Measurements from ENCODE around the gene SMARCE1. TPM values are rescaled to one million over a fixed set of nuclear protein-coding genes. Genes with fewer than 3 reads are reported as not detected.
A peak's percentile ranks its signal among the peaks of the same experiment; 100 is the strongest.

SMARCE1 gene
- 100 to 1,000 TPM in 1 of 2 experiments, 10 to 100 TPM in 1; 96.7 to 102 TPM for total RNA-seq

GRCh38 chr17:40647624-40648383 is at the start of gene SMARCE1:
SMARCE1 (minus strand) TSS chr17:40647818; CDS start chr17:40645802, 2,016 bp downstream.
- H3K9me3 Mint-ChIP-seq = no peaks in the 10 kb centered on the region
- DNase-seq = peak; percentile 73
- peak within 1 kb of the TSS; percentile 95 for H3K4me3 Mint-ChIP-seq
- POLR2A ChIA-PET = interaction anchor here (0.6 to 5.0 kb wide), 21 partner anchors 8 to 1018 kb away, joined by 3 to 66 read pairs (median 5); partner anchors contain the start of genes CCR7, KRT222 and TOP2A
- H3K27me3 Mint-ChIP-seq = no peaks in the 10 kb centered on the region
- CTCF ChIA-PET = interaction anchor here (1.1 to 3.6 kb wide), 8 partner anchors 23 to 230 kb away, joined by 3 to 18 read pairs (median 6); partner anchors contain the start of gene TOP2A
- peaks cover 52% of the 10 kb centered on the region for H3K4me1 Mint-ChIP-seq
- peaks cover 35% of the 10 kb centered on the region for H3K36me3 Mint-ChIP-seq (ENCODE audit: low read depth)
- peak within 1 kb of the TSS; percentile 94 for H3K27ac Mint-ChIP-seq

- ChIA-PET POLR2A (no interaction called here), CTCF (interaction anchor here (1.3 kb wide), 1 partner anchor 35 kb away, joined by 3 read pairs; no protein-coding TSS in a partner anchor)
- Mint-ChIP-seq H3K27ac (no peak overlapping the region), H3K9me3 (no peaks in the 10 kb centered on the region), H3K4me1 (no peaks in the 10 kb centered on the region), H3K27me3 (peaks cover 35% of the 10 kb centered on the region), H3K36me3 (ENCODE audit: low read depth) (no peaks in the 10 kb centered on the region), H3K4me3 (no peak overlapping the region)
- no peak for DNase-seq
Observed at GRCh38 chr17:40697297-40697696, 49.7 kb upstream of the SMARCE1 start.

GRCh38 chr17:40696651-40697072 is 49.0 kb upstream of the SMARCE1 start:
- Mint-ChIP-seq H3K4me3 (no peak overlapping the region), H3K9me3 (no peaks in the 10 kb centered on the region), H3K27ac (no peak overlapping the region), H3K4me1 (no peaks in the 10 kb centered on the region), H3K36me3 (ENCODE audit: low read depth) (no peaks in the 10 kb centered on the region), H3K27me3 (peaks cover 37% of the 10 kb centered on the region)
- ChIA-PET POLR2A (interaction anchor here (1.6 kb wide), 1 partner anchor 8 kb away, joined by 5 read pairs; no protein-coding TSS in a partner anchor), CTCF (interaction anchor here (1.0 to 1.1 kb wide), 2 partner anchors 11 to 14 kb away, joined by 3 read pairs; no protein-coding TSS in a partner anchor)
- no peak for DNase-seq

GRCh38 chr17:40695874-40696472 is 48.4 kb upstream of the SMARCE1 start:
- no peak overlapping the region for H3K27ac Mint-ChIP-seq
- H3K36me3 Mint-ChIP-seq (ENCODE audit: low read depth) = no peaks in the 10 kb centered on the region
- DNase-seq = no peak
- H3K4me1 Mint-ChIP-seq = no peaks in the 10 kb centered on the region
- CTCF ChIA-PET = interaction anchor here (1.0 to 1.1 kb wide), 2 partner anchors 10 to 13 kb away, joined by 3 read pairs; no protein-coding TSS in a partner anchor
- peaks cover 38% of the 10 kb centered on the region for H3K27me3 Mint-ChIP-seq
- no peak overlapping the region for H3K4me3 Mint-ChIP-seq
- H3K9me3 Mint-ChIP-seq = no peaks in the 10 kb centered on the region
- POLR2A ChIA-PET = interaction anchor here (1.6 kb wide), 1 partner anchor 9 kb away, joined by 5 read pairs; no protein-coding TSS in a partner anchor

- no peaks in the 10 kb centered on the region for H3K4me1 Mint-ChIP-seq
- H3K27ac Mint-ChIP-seq = no peak overlapping the region
- no peaks in the 10 kb centered on the region for H3K9me3 Mint-ChIP-seq
- CTCF ChIA-PET = no interaction called here
- no peaks in the 10 kb centered on the region for H3K36me3 Mint-ChIP-seq (ENCODE audit: low read depth)
- POLR2A ChIA-PET = interaction anchor here (1.4 kb wide), 1 partner anchor 8 kb away, joined by 3 read pairs; no protein-coding TSS in a partner anchor
- no peak for DNase-seq
- peaks cover 40% of the 10 kb centered on the region for H3K27me3 Mint-ChIP-seq
- no peak overlapping the region for H3K4me3 Mint-ChIP-seq
Observed at GRCh38 chr17:40694584-40694983, 47.0 kb upstream of the SMARCE1 start.

GRCh38 chr17:40687106-40687505 is 39.5 kb upstream of the SMARCE1 start:
- no peak overlapping the region for H3K4me3 Mint-ChIP-seq
- no peak for DNase-seq
- POLR2A ChIA-PET = no interaction called here
- H3K27me3 Mint-ChIP-seq = peaks cover 19% of the 10 kb centered on the region
- CTCF ChIA-PET = no interaction called here
- no peak overlapping the region for H3K27ac Mint-ChIP-seq
- H3K9me3 Mint-ChIP-seq = no peaks in the 10 kb centered on the region
- no peaks in the 10 kb centered on the region for H3K4me1 Mint-ChIP-seq
- H3K36me3 Mint-ChIP-seq (ENCODE audit: low read depth) = no peaks in the 10 kb centered on the region

- Mint-ChIP-seq H3K4me3 (no peak overlapping the region), H3K4me1 (no peaks in the 10 kb centered on the region), H3K27ac (no peak overlapping the region), H3K27me3 (peaks cover 19% of the 10 kb centered on the region), H3K36me3 (ENCODE audit: low read depth) (no peaks in the 10 kb centered on the region), H3K9me3 (no peaks in the 10 kb centered on the region)
- ChIA-PET CTCF (interaction anchor here (1.2 to 1.3 kb wide), 2 partner anchors 10 to 65 kb away, joined by 3 read pairs; no protein-coding TSS in a partner anchor), POLR2A (no interaction called here)
- no peak for DNase-seq
Observed at GRCh38 chr17:40686192-40686591, 38.6 kb upstream of the SMARCE1 start.

GRCh38 chr17:40680998-40681397 is 33.4 kb upstream of the SMARCE1 start:
- POLR2A ChIA-PET = no interaction called here
- DNase-seq = no peak
- no peaks in the 10 kb centered on the region for H3K36me3 Mint-ChIP-seq (ENCODE audit: low read depth)
- CTCF ChIA-PET = no interaction called here
- peaks cover 3% of the 10 kb centered on the region for H3K4me1 Mint-ChIP-seq
- H3K9me3 Mint-ChIP-seq = no peaks in the 10 kb centered on the region
- H3K4me3 Mint-ChIP-seq = no peak overlapping the region
- H3K27ac Mint-ChIP-seq = no peak overlapping the region
- H3K27me3 Mint-ChIP-seq = peaks cover 37% of the 10 kb centered on the region

- DNase-seq = no peak
- H3K27me3 Mint-ChIP-seq = peaks cover 46% of the 10 kb centered on the region
- CTCF ChIA-PET = no interaction called here
- no peaks in the 10 kb centered on the region for H3K36me3 Mint-ChIP-seq (ENCODE audit: low read depth)
- no peaks in the 10 kb centered on the region for H3K9me3 Mint-ChIP-seq
- H3K4me3 Mint-ChIP-seq = no peak overlapping the region
- H3K4me1 Mint-ChIP-seq = peaks cover 3% of the 10 kb centered on the region
- no peak overlapping the region for H3K27ac Mint-ChIP-seq
- POLR2A ChIA-PET = no interaction called here
Observed at GRCh38 chr17:40679523-40679907, 31.9 kb upstream of the SMARCE1 start.

GRCh38 chr17:40678902-40679522 is 31.4 kb upstream of the SMARCE1 start:
- POLR2A ChIA-PET = no interaction called here
- H3K9me3 Mint-ChIP-seq = no peaks in the 10 kb centered on the region
- CTCF ChIA-PET = no interaction called here
- H3K27ac Mint-ChIP-seq = no peak overlapping the region
- no peaks in the 10 kb centered on the region for H3K36me3 Mint-ChIP-seq (ENCODE audit: low read depth)
- H3K4me1 Mint-ChIP-seq = peaks cover 3% of the 10 kb centered on the region
- H3K4me3 Mint-ChIP-seq = no peak overlapping the region
- peaks cover 50% of the 10 kb centered on the region for H3K27me3 Mint-ChIP-seq
- no peak for DNase-seq

GRCh38 chr17:40675905-40676304 is 28.3 kb upstream of the SMARCE1 start:
- POLR2A ChIA-PET = no interaction called here
- H3K36me3 Mint-ChIP-seq (ENCODE audit: low read depth) = no peaks in the 10 kb centered on the region

GRCh38 chr17:40672654-40673053 is 25.0 kb upstream of the SMARCE1 start:
- H3K4me3 Mint-ChIP-seq = no peak overlapping the region
- H3K4me1 Mint-ChIP-seq = no peaks in the 10 kb centered on the region
- DNase-seq = no peak
- peaks cover 45% of the 10 kb centered on the region for H3K27me3 Mint-ChIP-seq
- H3K9me3 Mint-ChIP-seq = no peaks in the 10 kb centered on the region
- H3K27ac Mint-ChIP-seq = no peak overlapping the region
- ChIA-PET CTCF (interaction anchor here (0.6 kb wide), 1 partner anchor 1279 kb away, joined by 3 read pairs; no protein-coding TSS in a partner anchor), POLR2A (no interaction called here)
- no peaks in the 10 kb centered on the region for H3K36me3 Mint-ChIP-seq (ENCODE audit: low read depth)

More at GRCh38 chr17:40675905-40676304, 28.3 kb upstream of the SMARCE1 start:
- Mint-ChIP-seq H3K27ac (no peak overlapping the region), H3K27me3 (peaks cover 51% of the 10 kb centered on the region), H3K4me1 (peaks cover 3% of the 10 kb centered on the region), H3K9me3 (no peaks in the 10 kb centered on the region), H3K4me3 (no peak overlapping the region)
- DNase-seq = no peak
- CTCF ChIA-PET = no interaction called here

- H3K4me3 Mint-ChIP-seq = no peak overlapping the region
- no peaks in the 10 kb centered on the region for H3K9me3 Mint-ChIP-seq
- peaks cover 40% of the 10 kb centered on the region for H3K27me3 Mint-ChIP-seq
- H3K27ac Mint-ChIP-seq = no peak overlapping the region
- H3K4me1 Mint-ChIP-seq = no peaks in the 10 kb centered on the region
- POLR2A ChIA-PET = no interaction called here
- CTCF ChIA-PET = no interaction called here
- DNase-seq = no peak
- no peaks in the 10 kb centered on the region for H3K36me3 Mint-ChIP-seq (ENCODE audit: low read depth)
Observed at GRCh38 chr17:40671282-40671681, 23.7 kb upstream of the SMARCE1 start.
